EL (cell line): ENCODE measurements around the gene LRIG2.
"Not testable (repeated sequence)": the region's sequence is repeated elsewhere in the genome, so short reads cannot be mapped to it uniquely, and the experiment has no call there.

Experiments used
- DNase-seq: peaks from one replicate; pipeline ENCODE4 v3.0.0-alpha.2; 2016

The LRIG2 gene

GRCh38 chr1:113072757-113073478 lies at the start of gene LRIG2:
Gene LRIG2, plus strand, starts transcription at chr1:113073198. Its CDS starts 209 bp downstream, at chr1:113073407.
- DNase-seq = peak; percentile 99

GRCh38 chr1:113023316-113023715 lies 49.7 kb upstream of the LRIG2 start:
- not testable (repeated sequence) for DNase-seq

GRCh38 chr1:113027007-113027406 lies 46.0 kb upstream of the LRIG2 start:
- no peak for DNase-seq

GRCh38 chr1:113027449-113027848 lies 45.5 kb upstream of the LRIG2 start:
- no peak for DNase-seq

GRCh38 chr1:113029822-113030221 lies 43.2 kb upstream of the LRIG2 start:
- DNase-seq = no peak

GRCh38 chr1:113031171-113031933 lies 41.6 kb upstream of the LRIG2 start:
- no peak for DNase-seq

- no peak for DNase-seq
Measured at GRCh38 chr1:113035086-113035485, 37.9 kb upstream of the LRIG2 start.

GRCh38 chr1:113036639-113037321 lies 36.2 kb upstream of the LRIG2 start:
- DNase-seq = peak; percentile 6

- DNase-seq = no peak
Measured at GRCh38 chr1:113040041-113040440, 33.0 kb upstream of the LRIG2 start.

GRCh38 chr1:113040718-113041412 lies 32.1 kb upstream of the LRIG2 start:
- no peak for DNase-seq

- DNase-seq = no peak
Measured at GRCh38 chr1:113041569-113042284, 31.3 kb upstream of the LRIG2 start.

GRCh38 chr1:113042285-113043143 lies 30.5 kb upstream of the LRIG2 start:
- DNase-seq = peak; percentile 92

GRCh38 chr1:113043144-113043488 lies 29.9 kb upstream of the LRIG2 start:
- DNase-seq = not testable (repeated sequence)

- no peak for DNase-seq
Measured at GRCh38 chr1:113046569-113046968, 26.4 kb upstream of the LRIG2 start.

- no peak for DNase-seq
Measured at GRCh38 chr1:113048064-113048463, 24.9 kb upstream of the LRIG2 start.

- no peak for DNase-seq
Measured at GRCh38 chr1:113053344-113054126, 19.5 kb upstream of the LRIG2 start.

- DNase-seq = no peak
Measured at GRCh38 chr1:113055570-113055969, 17.4 kb upstream of the LRIG2 start.

- no peak for DNase-seq
Measured at GRCh38 chr1:113057006-113057405, 16.0 kb upstream of the LRIG2 start.

GRCh38 chr1:113058941-113059706 lies 13.9 kb upstream of the LRIG2 start:
- no peak for DNase-seq

- not testable (repeated sequence) for DNase-seq
Measured at GRCh38 chr1:113063456-113063855, 9.5 kb upstream of the LRIG2 start.
